ENCODE data around the gene MTRFR. TPM values are rescaled to one million over a fixed set of nuclear protein-coding genes. Genes with fewer than 3 reads are reported as not detected.

The MTRFR gene
- total and polyA plus RNA-seq, 2 donors (not counting 3 experiments of a cell fraction or from before 2014, with no cell fraction given): 9.1 to 14.4 TPM

- no peak overlapping the region for H3K9ac ChIP-seq (replicated peaks; ENCODE audit: extremely low read depth, insufficient read depth, low read length)
- intact Hi-C loops (cut with micrococcal nuclease) (no loop called here), dilution Hi-C loops (cut with MboI; ENCODE audit: extremely low pct_ligation_motif_present, low sequenced_read_pairs) (no loop called here)
- H3K27me3 ChIP-seq (ENCODE audit: control insufficient read depth in 2 of 2, insufficient read depth in 2 of 2, low read length in 2 of 2): no peaks in the 10 kb centered on the region
- no peak overlapping the region for H2AFZ ChIP-seq (ENCODE audit: low read depth, low read length)
- H3K27ac ChIP-seq (ENCODE audit: insufficient read depth, low read depth, low read length): no peak overlapping the region
- H3K4me3 ChIP-seq (replicated peaks in 1 of 3; ENCODE audit: insufficient read depth in 1 of 3, low read depth in 1 of 3, low read length in 3 of 3): no peak overlapping the region
- ChIA-PET POLR2A (no interaction called here), CTCF (interaction anchor here (1.1 to 4.7 kb wide), 2 partner anchors 10 to 184 kb away, joined by 3 to 29 read pairs; no protein-coding TSS in a partner anchor)
- peaks cover 35% of the 10 kb centered on the region for H3K79me2 ChIP-seq (ENCODE audit: control insufficient read depth, insufficient read depth, low read length)
- no peaks in the 10 kb centered on the region for H3K9me1 ChIP-seq (replicated peaks; ENCODE audit: control insufficient read depth, extremely low read depth, insufficient read depth, low read length)
- no peaks in the 10 kb centered on the region for H3K9me3 ChIP-seq (replicated peaks; ENCODE audit: control insufficient read depth, insufficient read depth, low read length)
- no TSS peak for BruUV-seq (replicated peaks)
- FAIRE-seq (no peak), DNase-seq (ENCODE audit: low read depth, low spot score) (no peak)
- no peak overlapping the region for H3K4me2 ChIP-seq (ENCODE audit: insufficient read depth, low read length)
- peaks cover 16% of the 10 kb centered on the region for H3K4me1 ChIP-seq (ENCODE audit: control insufficient read depth, extremely low read depth, insufficient read depth, low read length)
- H4K20me1 ChIP-seq (replicated peaks; ENCODE audit: control insufficient read depth, extremely low read depth, insufficient read depth, low read length): no peaks in the 10 kb centered on the region
- H3K36me3 ChIP-seq (ENCODE audit: control insufficient read depth in 2 of 2, extremely low read depth in 1 of 2, insufficient read depth in 2 of 2, low read length in 2 of 2): no peaks in the 10 kb centered on the region
- no peak for TF ChIP-seq POLR2A (IDR thresholded peaks at IDR 0.05; ENCODE audit: low read depth, low read length)
- TF ChIP-seq GATA2 (IDR thresholded peaks at IDR 0.05; ENCODE audit: insufficient read depth, insufficient read length, low read depth, low read length): peak; percentile 46
Measured at GRCh38 chr12:123227581-123228258, 5.5 kb upstream of the MTRFR start.

DNA sequence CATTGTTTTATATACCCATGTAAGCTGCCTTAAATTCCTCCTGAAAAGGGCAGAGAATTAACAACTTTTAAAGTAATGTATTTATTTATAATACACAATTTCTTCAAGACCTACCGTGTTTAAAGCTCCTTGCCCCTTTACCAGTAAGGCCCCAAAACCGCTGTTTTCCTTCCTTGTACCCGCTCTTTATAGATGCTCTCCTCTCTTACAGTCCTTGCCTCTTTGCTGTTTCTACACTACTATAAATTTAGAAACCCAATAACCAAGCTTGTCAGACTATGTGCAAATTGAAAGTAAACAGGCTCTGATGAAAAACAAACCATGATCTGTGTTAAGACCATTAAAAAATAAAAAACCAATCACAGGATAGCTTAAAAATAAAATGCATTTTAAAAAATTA is 4.2 kb upstream of the MTRFR start:
- dilution Hi-C loops (cut with MboI; ENCODE audit: extremely low pct_ligation_motif_present, low sequenced_read_pairs) (no loop called here), intact Hi-C loops (cut with micrococcal nuclease) (no loop called here)
- Histone ChIP-seq H3K27ac (ENCODE audit: insufficient read depth, low read depth, low read length) (no peak overlapping the region), H3K4me1 (ENCODE audit: control insufficient read depth, extremely low read depth, insufficient read depth, low read length) (peaks cover 19% of the 10 kb centered on the region), H3K79me2 (ENCODE audit: control insufficient read depth, insufficient read depth, low read length) (peaks cover 41% of the 10 kb centered on the region), H3K4me3 (replicated peaks in 1 of 3; ENCODE audit: insufficient read depth in 1 of 3, low read depth in 1 of 3, low read length in 3 of 3) (peak overlapping the region in 2 of 3 experiments; percentile 7 to 40), H3K27me3 (ENCODE audit: control insufficient read depth in 2 of 2, insufficient read depth in 2 of 2, low read length in 2 of 2) (no peaks in the 10 kb centered on the region), H3K9me3 (replicated peaks; ENCODE audit: control insufficient read depth, insufficient read depth, low read length) (no peaks in the 10 kb centered on the region), H3K9me1 (replicated peaks; ENCODE audit: control insufficient read depth, extremely low read depth, insufficient read depth, low read length) (no peaks in the 10 kb centered on the region), H3K36me3 (ENCODE audit: control insufficient read depth in 2 of 2, extremely low read depth in 1 of 2, insufficient read depth in 2 of 2, low read length in 2 of 2) (no peaks in the 10 kb centered on the region), H4K20me1 (replicated peaks; ENCODE audit: control insufficient read depth, extremely low read depth, insufficient read depth, low read length) (no peaks in the 10 kb centered on the region), H3K4me2 (ENCODE audit: insufficient read depth, low read length) (peak overlapping the region; percentile 72), H3K9ac (replicated peaks; ENCODE audit: extremely low read depth, insufficient read depth, low read length) (peak overlapping the region; percentile 35), H2AFZ (ENCODE audit: low read depth, low read length) (peak overlapping the region; percentile 74)
- CTCF ChIA-PET: interaction anchor here (0.9 to 13.1 kb wide), 5 partner anchors 9 to 186 kb away, joined by 3 to 255 read pairs (median 4); no protein-coding TSS in a partner anchor
- DNase-seq (ENCODE audit: low read depth, low spot score) (peak; percentile 39), FAIRE-seq (no peak)
- BruUV-seq (replicated peaks): no TSS peak
- no peak for TF ChIP-seq EZH2 (IDR thresholded peaks at IDR 0.05; ENCODE audit: borderline replicate concordance, low read depth, low read length, severe bottlenecking)
- no peak for TF ChIP-seq POLR2AphosphoS5 (IDR thresholded peaks at IDR 0.05; ENCODE audit: insufficient read depth, low read depth, low read length)
- no peak for TF ChIP-seq CTCF (IDR thresholded peaks at IDR 0.05; ENCODE audit: extremely low read depth in 1 of 2, insufficient read depth in 1 of 2, low read depth in 1 of 2, low read length in 2 of 2)
- TF ChIP-seq POLR2A (IDR thresholded peaks at IDR 0.05; ENCODE audit: low read depth, low read length): no peak
- no peak for TF ChIP-seq FOS (IDR thresholded peaks at IDR 0.05; ENCODE audit: borderline replicate concordance, insufficient read depth, low read length)
- POLR2A ChIA-PET: interaction anchor here (0.7 kb wide), 1 partner anchor 12 kb away, joined by 3 read pairs; no protein-coding TSS in a partner anchor
